PC-9 (cell line): Measurements from ENCODE around the gene IGSF8. TPM values are rescaled to one million over a fixed set of nuclear protein-coding genes. Genes with fewer than 3 reads are reported as not detected.

ENCODE experiments used
- BruUV-seq: library from RNA; stranded (reverse); fragments of 400-500 nt; replicated peaks from 2 replicates; lab custom pipeline; 2021; lab: Mats Ljungman, UMichigan
- CTCF ChIA-PET: fragments of 300-600 bp; sonication (Branson Sonifier 250); formaldehyde crosslinking; loops from one replicate; lab custom pipeline; 2022; ENCODE audit warnings: antibody characterized with exemption; lab: Charles Lee
- POLR2A ChIA-PET: fragments of 300-600 bp; sonication (Branson Sonifier 250); formaldehyde crosslinking; loops from one replicate; lab custom pipeline; 2022; ENCODE audit warnings: antibody characterized with exemption; ENCODE audit not compliant: unreplicated experiment; lab: Charles Lee
- DNase-seq, 2 experiments: peaks; one replicate each; pipeline versions ENCODE4 v3.0.0 to v3.0.0-alpha.2; 2015 to 2022; ENCODE audit warnings: mixed read lengths in 1 of 2
- H2AFZ ChIP-seq: fragments of 200-600 bp; sonication (generic); 2 replicates; pipeline ENCODE4 v1.8.1; 2017; ENCODE audit warnings: antibody characterized with exemption
- H3F3A ChIP-seq: fragments of 200-600 bp; sonication (generic); 2 replicates; pipeline ENCODE4 v1.8.1; 2017; ENCODE audit warnings: antibody characterized with exemption, mild to moderate bottlenecking, low read depth; ENCODE audit not compliant: insufficient read depth
- H3K27ac ChIP-seq: fragments of 200-600 bp; sonication (generic); 2 replicates; pipeline ENCODE4 v1.6.1; 2016; ENCODE audit warnings: mixed run types
- H3K27me3 ChIP-seq: fragments of 200-600 bp; sonication (generic); 2 replicates; pipeline ENCODE4 v1.6.1; 2016; ENCODE audit warnings: low read depth, mixed run types; ENCODE audit not compliant: insufficient read depth
- H3K36me3 ChIP-seq: fragments of 200-600 bp; sonication (generic); 2 replicates; pipeline ENCODE4 v1.6.1; 2016; ENCODE audit warnings: low read depth, mixed run types
- H3K4me1 ChIP-seq: fragments of 200-600 bp; sonication (generic); replicated peaks from 2 replicates; pipeline ENCODE4 v1.6.1; 2016; ENCODE audit warnings: mixed run types; ENCODE audit not compliant: insufficient read depth
- H3K4me2 ChIP-seq: fragments of 200-600 bp; sonication (generic); 2 replicates; pipeline ENCODE4 v1.6.1; 2017; ENCODE audit warnings: mixed run types
- H3K4me3 ChIP-seq: fragments of 200-600 bp; sonication (generic); 2 replicates; pipeline ENCODE4 v1.6.1; 2016; ENCODE audit warnings: mixed run types
- H3K79me2 ChIP-seq: fragments of 200-600 bp; sonication (generic); 2 replicates; pipeline ENCODE4 v1.6.1; 2017; ENCODE audit warnings: low read depth, mixed run types
- H3K9me2 ChIP-seq: fragments of 200-600 bp; sonication (generic); 2 replicates; pipeline ENCODE4 v1.8.1; 2017; ENCODE audit warnings: mild to moderate bottlenecking; ENCODE audit not compliant: insufficient read depth
- H3K9me3 ChIP-seq: fragments of 200-600 bp; sonication (generic); 2 replicates; pipeline ENCODE4 v1.8.1; 2016; ENCODE audit warnings: low read depth; ENCODE audit not compliant: insufficient read depth
- H4K20me1 ChIP-seq: fragments of 200-600 bp; sonication (generic); 2 replicates; pipeline ENCODE4 v1.8.1; 2017; ENCODE audit not compliant: insufficient read depth
- EZH2 ChIP-seq: fragments of 200-600 bp; sonication (generic); IDR thresholded peaks from 2 replicates; pipeline ENCODE4 v1.8.0; 2017; ENCODE audit warnings: antibody characterized with exemption, low read depth
- intact Hi-C: fragments of 100-400 bp; cut with micrococcal nuclease; formaldehyde crosslinking; loops from one replicate; pipeline ENCODE4 v1.10.0; 2022; ENCODE audit not compliant: unreplicated experiment
- total RNA-seq: library from RNA; stranded (reverse); gene quantifications from 2 replicates; pipeline ENCODE4 v1.2.3, GENCODE V29; 2021
- TF ChIP-seq, protein P1 (sequence below): fragments of 200-600 bp; sonication (generic); conservative IDR thresholded peaks from 2 replicates; pipeline ENCODE4 v1.6.1; 2017; ENCODE audit warnings: mixed run types, antibody characterized with exemption, mild to moderate bottlenecking, moderate library complexity

The IGSF8 gene
- total RNA-seq, 1 experiment from 2014 or later, result 27.4 TPM

- Histone ChIP-seq H3K27me3 (no peaks in the 10 kb centered on the region), H3K4me1 (peaks cover 6% of the 10 kb centered on the region), H3K4me2 (no peak overlapping the region), H3K36me3 (no peaks in the 10 kb centered on the region), H2AFZ (no peak overlapping the region), H3K4me3 (no peak overlapping the region), H4K20me1 (no peaks in the 10 kb centered on the region), H3K9me3 (no peaks in the 10 kb centered on the region), H3K79me2 (no peaks in the 10 kb centered on the region), H3K9me2 (no peaks in the 10 kb centered on the region), H3F3A (peaks cover under 1% of the 10 kb centered on the region; the same call in 1 of the 2 replicates), H3K27ac (no peak overlapping the region)
- no TSS peak for BruUV-seq
- CTCF ChIA-PET, result no interaction called here
- TF ChIP-seq, protein P1, sequence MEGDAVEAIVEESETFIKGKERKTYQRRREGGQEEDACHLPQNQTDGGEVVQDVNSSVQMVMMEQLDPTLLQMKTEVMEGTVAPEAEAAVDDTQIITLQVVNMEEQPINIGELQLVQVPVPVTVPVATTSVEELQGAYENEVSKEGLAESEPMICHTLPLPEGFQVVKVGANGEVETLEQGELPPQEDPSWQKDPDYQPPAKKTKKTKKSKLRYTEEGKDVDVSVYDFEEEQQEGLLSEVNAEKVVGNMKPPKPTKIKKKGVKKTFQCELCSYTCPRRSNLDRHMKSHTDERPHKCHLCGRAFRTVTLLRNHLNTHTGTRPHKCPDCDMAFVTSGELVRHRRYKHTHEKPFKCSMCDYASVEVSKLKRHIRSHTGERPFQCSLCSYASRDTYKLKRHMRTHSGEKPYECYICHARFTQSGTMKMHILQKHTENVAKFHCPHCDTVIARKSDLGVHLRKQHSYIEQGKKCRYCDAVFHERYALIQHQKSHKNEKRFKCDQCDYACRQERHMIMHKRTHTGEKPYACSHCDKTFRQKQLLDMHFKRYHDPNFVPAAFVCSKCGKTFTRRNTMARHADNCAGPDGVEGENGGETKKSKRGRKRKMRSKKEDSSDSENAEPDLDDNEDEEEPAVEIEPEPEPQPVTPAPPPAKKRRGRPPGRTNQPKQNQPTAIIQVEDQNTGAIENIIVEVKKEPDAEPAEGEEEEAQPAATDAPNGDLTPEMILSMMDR, result no peak
- no peak for TF ChIP-seq EZH2
- intact Hi-C loops, result no loop called here
- DNase-seq, result no peak
- POLR2A ChIA-PET, result no interaction called here
Measured at GRCh38 chr1:160118928-160119327, 20.5 kb upstream of the IGSF8 start.

DNA sequence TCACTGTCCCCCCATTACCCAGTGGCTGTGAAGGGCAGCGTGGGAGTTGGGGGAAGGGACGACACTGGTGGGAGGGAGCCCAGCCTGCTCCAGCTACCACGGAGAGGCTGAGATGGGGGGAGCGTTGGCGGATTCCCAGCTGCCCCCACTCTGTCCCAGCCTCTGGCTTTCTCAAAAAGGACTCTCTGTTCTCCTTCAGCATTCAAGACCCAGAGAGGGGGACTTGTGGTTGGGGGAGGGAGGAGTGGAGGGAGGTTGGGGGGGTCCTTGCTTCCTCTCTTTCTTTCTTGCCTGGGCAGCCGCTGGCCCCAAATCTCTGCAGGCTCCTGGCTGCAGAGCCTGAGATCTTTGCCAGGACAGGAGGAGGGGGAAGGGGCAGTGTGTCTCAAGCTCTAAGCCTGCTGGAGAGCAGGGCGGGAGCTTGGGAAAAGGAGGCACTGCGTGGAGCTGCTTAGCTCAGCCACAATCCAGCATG, 19.3 kb upstream of the IGSF8 start:
- Histone ChIP-seq H3K27ac (no peak overlapping the region), H3K9me3 (no peaks in the 10 kb centered on the region), H3K4me2 (no peak overlapping the region), H3K79me2 (no peaks in the 10 kb centered on the region), H3K4me3 (no peak overlapping the region), H3K4me1 (no peaks in the 10 kb centered on the region), H3K9me2 (no peaks in the 10 kb centered on the region), H2AFZ (no peak overlapping the region), H4K20me1 (no peaks in the 10 kb centered on the region), H3F3A (no peaks in the 10 kb centered on the region), H3K27me3 (no peaks in the 10 kb centered on the region), H3K36me3 (no peaks in the 10 kb centered on the region)
- ChIA-PET POLR2A (no interaction called here), CTCF (interaction anchor here (0.6 to 1.1 kb wide), 4 partner anchors 71 to 225 kb away, joined by 3 read pairs; no protein-coding TSS in a partner anchor)
- intact Hi-C loops, result no loop called here
- DNase-seq, result no peak
- TF ChIP-seq EZH2, result no peak
- TF ChIP-seq, protein P1, result no peak
- no TSS peak for BruUV-seq

- Histone ChIP-seq H3K4me2 (no peak overlapping the region), H3K27ac (no peak overlapping the region), H3K9me3 (no peaks in the 10 kb centered on the region), H3K4me1 (no peaks in the 10 kb centered on the region), H3F3A (no peaks in the 10 kb centered on the region), H3K36me3 (no peaks in the 10 kb centered on the region), H3K9me2 (no peaks in the 10 kb centered on the region), H3K27me3 (no peaks in the 10 kb centered on the region), H2AFZ (no peak overlapping the region), H4K20me1 (no peaks in the 10 kb centered on the region), H3K4me3 (no peak overlapping the region), H3K79me2 (no peaks in the 10 kb centered on the region)
- no peak for DNase-seq
- no TSS peak for BruUV-seq
- CTCF ChIA-PET, result interaction anchor here (0.6 to 1.1 kb wide), 3 partner anchors 71 to 225 kb away, joined by 3 read pairs; no protein-coding TSS in a partner anchor
- intact Hi-C loops, result no loop called here
- POLR2A ChIA-PET, result interaction anchor here (0.6 kb wide), 1 partner anchor 256 kb away, joined by 3 read pairs; no protein-coding TSS in a partner anchor
- TF ChIP-seq, protein P1, result no peak
- TF ChIP-seq EZH2, result no peak
Measured at GRCh38 chr1:160117300-160117699, 18.9 kb upstream of the IGSF8 start.
